ENCODE measurements around the gene SFMBT2.

Gene SFMBT2

DNA sequence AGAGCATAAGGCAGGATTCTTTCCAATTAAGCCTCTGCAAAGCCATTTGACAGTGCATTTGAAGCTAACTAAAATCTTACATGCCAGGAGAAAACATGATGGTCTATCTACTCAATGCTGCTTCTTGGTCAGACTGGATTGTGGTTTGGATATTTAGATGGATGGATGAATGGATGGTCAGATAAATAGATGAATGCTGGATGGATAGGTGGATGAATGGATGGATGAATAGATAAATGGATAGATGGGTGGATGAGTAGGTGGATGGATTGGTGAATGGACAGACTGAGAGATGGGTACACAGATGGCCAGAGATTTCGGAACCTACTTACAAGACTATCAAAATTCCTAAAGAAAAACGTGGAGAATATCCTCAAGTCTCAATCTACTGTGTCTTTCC, 127.6 kb downstream of the SFMBT2 start:
- TF ChIP-seq, protein P1, sequence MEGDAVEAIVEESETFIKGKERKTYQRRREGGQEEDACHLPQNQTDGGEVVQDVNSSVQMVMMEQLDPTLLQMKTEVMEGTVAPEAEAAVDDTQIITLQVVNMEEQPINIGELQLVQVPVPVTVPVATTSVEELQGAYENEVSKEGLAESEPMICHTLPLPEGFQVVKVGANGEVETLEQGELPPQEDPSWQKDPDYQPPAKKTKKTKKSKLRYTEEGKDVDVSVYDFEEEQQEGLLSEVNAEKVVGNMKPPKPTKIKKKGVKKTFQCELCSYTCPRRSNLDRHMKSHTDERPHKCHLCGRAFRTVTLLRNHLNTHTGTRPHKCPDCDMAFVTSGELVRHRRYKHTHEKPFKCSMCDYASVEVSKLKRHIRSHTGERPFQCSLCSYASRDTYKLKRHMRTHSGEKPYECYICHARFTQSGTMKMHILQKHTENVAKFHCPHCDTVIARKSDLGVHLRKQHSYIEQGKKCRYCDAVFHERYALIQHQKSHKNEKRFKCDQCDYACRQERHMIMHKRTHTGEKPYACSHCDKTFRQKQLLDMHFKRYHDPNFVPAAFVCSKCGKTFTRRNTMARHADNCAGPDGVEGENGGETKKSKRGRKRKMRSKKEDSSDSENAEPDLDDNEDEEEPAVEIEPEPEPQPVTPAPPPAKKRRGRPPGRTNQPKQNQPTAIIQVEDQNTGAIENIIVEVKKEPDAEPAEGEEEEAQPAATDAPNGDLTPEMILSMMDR (IDR thresholded peaks at IDR 0.05): no peak
- H3K4me3 ChIP-seq: no peak overlapping the region

DNA sequence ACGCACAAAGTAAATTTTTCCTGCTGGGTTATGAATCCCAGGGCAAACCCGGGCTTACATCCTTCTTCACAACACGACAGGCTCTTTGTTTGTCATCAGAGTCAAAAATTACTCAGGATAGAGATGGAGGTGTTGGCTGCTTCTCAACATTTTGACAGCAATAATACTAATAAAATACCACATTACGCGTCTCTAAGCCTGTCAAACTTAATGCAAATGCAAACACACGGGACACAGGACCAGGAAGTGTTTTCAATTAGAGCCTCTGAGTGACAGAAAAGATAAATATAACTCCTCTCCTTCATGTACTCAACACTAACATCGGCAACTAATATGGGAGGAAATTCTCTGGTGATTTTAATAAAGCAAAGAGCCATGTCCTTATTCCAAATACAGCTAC, 128.4 kb downstream of the SFMBT2 start:
- TF ChIP-seq, protein P1 (IDR thresholded peaks at IDR 0.05): no peak
- Histone ChIP-seq H3K27ac (no peak overlapping the region), H3K4me3 (no peak overlapping the region)
- no peak for DNase-seq (ENCODE audit: low spot score)

More for the DNA sequence above, 127.6 kb downstream of the SFMBT2 start:
- no peak overlapping the region for H3K27ac ChIP-seq
- DNase-seq (ENCODE audit: low spot score): no peak

DNA sequence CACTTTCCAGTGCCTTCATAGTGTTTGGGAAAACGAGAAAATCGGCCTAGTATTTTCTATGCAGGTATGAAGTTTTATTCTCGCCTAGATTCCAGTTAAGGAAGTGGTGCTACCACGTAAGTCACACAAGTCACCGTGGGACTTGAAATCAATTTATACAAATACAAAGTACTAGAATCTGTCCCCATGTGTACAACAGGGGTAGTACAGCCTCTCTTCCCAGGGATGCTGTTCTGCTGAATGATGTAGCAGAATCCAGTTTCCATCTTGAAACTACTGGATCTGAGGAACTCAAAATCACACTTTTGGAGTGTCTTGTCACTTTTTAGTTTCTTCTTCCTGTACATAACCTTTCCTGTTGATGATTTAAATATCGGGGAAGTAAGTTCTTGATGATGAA, 129.4 kb downstream of the SFMBT2 start:
- TF ChIP-seq, protein P1 (IDR thresholded peaks at IDR 0.05): no peak
- no peak for DNase-seq (ENCODE audit: low spot score)
- H3K4me3 ChIP-seq: no peak overlapping the region
- H3K27ac ChIP-seq: no peak overlapping the region

DNA sequence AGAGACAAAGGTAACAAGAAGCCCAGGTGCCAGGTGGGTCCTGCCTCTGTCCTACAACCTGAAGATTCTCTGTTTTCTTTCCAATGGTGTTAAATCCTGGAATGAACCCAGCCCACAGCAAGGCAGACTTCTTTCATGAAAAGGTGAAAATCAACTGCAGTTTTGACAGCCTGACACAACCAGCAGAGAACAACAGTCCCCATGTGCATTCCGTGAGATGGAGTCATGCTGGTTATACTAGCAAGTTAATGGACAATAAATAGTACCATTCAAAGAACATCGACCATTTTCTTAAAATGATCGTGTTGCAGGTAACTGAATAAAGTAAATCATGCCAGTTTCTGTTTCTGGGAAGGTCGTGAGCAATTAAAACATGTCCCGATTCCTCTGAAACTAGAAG, 131.5 kb downstream of the SFMBT2 start:
- no peak for DNase-seq (ENCODE audit: low spot score)
- TF ChIP-seq, protein P1 (IDR thresholded peaks at IDR 0.05): no peak
- Histone ChIP-seq H3K4me3 (no peak overlapping the region), H3K27ac (no peak overlapping the region)

DNA sequence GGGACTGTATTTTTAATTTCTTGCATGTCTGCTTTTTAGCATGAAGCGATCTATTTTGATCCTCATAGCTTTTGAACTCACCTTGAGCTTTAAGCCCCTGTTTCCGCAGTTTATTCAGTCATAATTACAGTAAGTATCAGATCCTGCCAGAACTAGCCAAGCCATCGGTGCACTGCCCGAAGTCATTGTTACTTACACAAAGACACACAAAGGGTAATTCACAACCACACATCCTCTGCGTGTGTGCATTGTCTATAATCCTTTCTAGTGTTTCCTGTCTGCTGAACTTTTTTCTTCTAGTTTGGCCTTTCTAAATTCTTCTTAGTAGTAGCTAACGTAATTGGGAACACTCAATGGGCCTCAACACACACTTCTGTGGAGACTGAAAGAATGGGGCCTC, 133.0 kb downstream of the SFMBT2 start:
- TF ChIP-seq, protein P1 (IDR thresholded peaks at IDR 0.05): no peak

DNA sequence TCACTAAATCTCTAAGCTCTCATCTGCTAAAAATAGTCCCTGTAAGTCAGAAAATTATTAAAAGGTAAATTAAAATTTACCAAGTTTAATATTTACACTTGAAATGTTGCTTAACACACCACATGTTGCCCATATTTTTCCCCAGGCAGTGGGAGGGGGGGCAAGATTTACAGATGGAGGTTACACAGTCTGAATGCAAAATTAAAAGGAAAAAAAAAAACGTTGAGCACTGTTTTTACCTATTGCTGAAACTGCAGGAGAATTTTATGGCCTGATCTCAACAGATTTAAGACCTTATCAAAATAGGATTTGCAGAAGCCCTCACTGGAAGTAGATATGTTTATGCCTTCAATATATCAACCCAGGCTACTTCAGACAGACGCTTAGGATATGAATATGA, 133.4 kb downstream of the SFMBT2 start:
- no peak overlapping the region for H3K27ac ChIP-seq

More for the DNA sequence above, 133.0 kb downstream of the SFMBT2 start:
- Histone ChIP-seq H3K27ac (no peak overlapping the region), H3K4me3 (no peak overlapping the region)
- DNase-seq (ENCODE audit: low spot score): no peak

DNA sequence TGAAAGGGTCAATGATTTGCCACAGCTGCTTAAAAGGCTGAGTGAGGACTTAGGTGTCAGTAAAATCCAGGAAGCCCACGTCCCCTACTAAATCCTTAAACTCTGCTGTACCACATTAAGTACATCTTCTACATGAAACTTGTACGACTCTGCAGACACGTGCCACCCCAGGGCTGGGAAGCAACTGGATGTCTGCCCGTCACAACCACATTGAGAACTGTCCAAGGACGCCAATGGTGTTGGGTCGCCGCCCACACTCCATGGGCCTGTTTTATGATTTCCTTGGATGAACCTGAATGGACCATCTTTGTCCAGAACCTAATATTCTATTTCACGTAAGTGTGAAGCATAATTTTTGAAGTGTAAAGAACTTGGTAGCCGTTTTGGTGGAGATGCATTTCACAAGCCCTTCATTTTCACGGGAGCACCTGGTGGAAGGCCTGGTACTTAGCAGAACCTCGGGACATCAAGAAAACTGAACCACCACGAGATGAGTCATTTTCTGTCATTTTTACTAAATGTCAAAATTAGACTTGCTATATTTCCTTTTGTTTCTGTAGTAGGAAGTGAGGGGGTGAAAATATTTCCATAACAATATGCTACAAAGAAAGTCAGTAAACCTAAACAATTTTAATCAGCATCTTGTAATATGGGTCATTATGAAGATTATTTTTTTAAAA, 134.9 kb downstream of the SFMBT2 start:
- TF ChIP-seq, protein P1 (IDR thresholded peaks at IDR 0.05): no peak
- Histone ChIP-seq H3K4me3 (no peak overlapping the region), H3K27ac (no peak overlapping the region)
- DNase-seq (ENCODE audit: low spot score): no peak

More for the DNA sequence above, 133.4 kb downstream of the SFMBT2 start:
- DNase-seq (ENCODE audit: low spot score): no peak
- TF ChIP-seq, protein P1 (IDR thresholded peaks at IDR 0.05): no peak
- H3K4me3 ChIP-seq: no peak overlapping the region

All from coronary artery (tissue), 2 donors.